ENCODE results near the gene SCAMP1.

Gene SCAMP1

GRCh38 chr5:78504704-78505677 is 144.6 kb downstream of the SCAMP1 start:
- Histone ChIP-seq H3K27ac (replicated peaks) (no peak overlapping the region), H3K27me3 (ENCODE audit: insufficient read depth, poor library complexity, severe bottlenecking) (no peaks in the 10 kb centered on the region), H3K4me3 (replicated peaks; ENCODE audit: insufficient read depth, low read length) (no peak overlapping the region)
- TF ChIP-seq GABPA (IDR thresholded peaks at IDR 0.05; ENCODE audit: low read depth) (no peak), SPI1 (IDR thresholded peaks at IDR 0.05; ENCODE audit: borderline replicate concordance, low read depth) (no peak), REST (IDR thresholded peaks at IDR 0.05; ENCODE audit: insufficient replicate concordance, low read depth) (no peak), CTCF (IDR thresholded peaks at IDR 0.05; ENCODE audit: insufficient read depth, low read length) (no peak), POLR2AphosphoS5 (IDR thresholded peaks at IDR 0.05; ENCODE audit: low read depth) (no peak)
- no peak for DNase-seq (ENCODE audit: low read depth in 1 of 2, low spot score in 1 of 2)

- no peak overlapping the region for H3K27ac ChIP-seq (replicated peaks)
- no peak overlapping the region for H3K4me3 ChIP-seq (replicated peaks; ENCODE audit: insufficient read depth, low read length)
- no peak for DNase-seq (ENCODE audit: low read depth in 1 of 2, low spot score in 1 of 2)
- H3K27me3 ChIP-seq (ENCODE audit: insufficient read depth, poor library complexity, severe bottlenecking): no peaks in the 10 kb centered on the region
- TF ChIP-seq GABPA (IDR thresholded peaks at IDR 0.05; ENCODE audit: low read depth): no peak
- no peak for TF ChIP-seq REST (IDR thresholded peaks at IDR 0.05; ENCODE audit: insufficient replicate concordance, low read depth)
- no peak for TF ChIP-seq SPI1 (IDR thresholded peaks at IDR 0.05; ENCODE audit: borderline replicate concordance, low read depth)
- TF ChIP-seq CTCF (IDR thresholded peaks at IDR 0.05; ENCODE audit: insufficient read depth, low read length): no peak
- TF ChIP-seq POLR2AphosphoS5 (IDR thresholded peaks at IDR 0.05; ENCODE audit: low read depth): no peak
These were observed 145.4 kb downstream of the SCAMP1 start for GRCh38 chr5:78505860-78506259.

- TF ChIP-seq SPI1 (IDR thresholded peaks at IDR 0.05; ENCODE audit: borderline replicate concordance, low read depth) (no peak), CTCF (IDR thresholded peaks at IDR 0.05; ENCODE audit: insufficient read depth, low read length) (no peak), REST (IDR thresholded peaks at IDR 0.05; ENCODE audit: insufficient replicate concordance, low read depth) (no peak), GABPA (IDR thresholded peaks at IDR 0.05; ENCODE audit: low read depth) (no peak), POLR2AphosphoS5 (IDR thresholded peaks at IDR 0.05; ENCODE audit: low read depth) (no peak)
- H3K4me3 ChIP-seq (replicated peaks; ENCODE audit: insufficient read depth, low read length): no peak overlapping the region
- DNase-seq (ENCODE audit: low read depth in 1 of 2, low spot score in 1 of 2): no peak
- no peak overlapping the region for H3K27ac ChIP-seq (replicated peaks)
- no peaks in the 10 kb centered on the region for H3K27me3 ChIP-seq (ENCODE audit: insufficient read depth, poor library complexity, severe bottlenecking)
These were observed 146.0 kb downstream of the SCAMP1 start for GRCh38 chr5:78506261-78507024.
